Measurements from ENCODE around the gene RAX2. TPM values are rescaled to one million over a fixed set of nuclear protein-coding genes. Genes with fewer than 3 reads are reported as not detected.

The RAX2 gene
- total and polyA plus RNA-seq, 2 experiments from 2014 or later: 0.22 TPM; not detected in 1

DNA sequence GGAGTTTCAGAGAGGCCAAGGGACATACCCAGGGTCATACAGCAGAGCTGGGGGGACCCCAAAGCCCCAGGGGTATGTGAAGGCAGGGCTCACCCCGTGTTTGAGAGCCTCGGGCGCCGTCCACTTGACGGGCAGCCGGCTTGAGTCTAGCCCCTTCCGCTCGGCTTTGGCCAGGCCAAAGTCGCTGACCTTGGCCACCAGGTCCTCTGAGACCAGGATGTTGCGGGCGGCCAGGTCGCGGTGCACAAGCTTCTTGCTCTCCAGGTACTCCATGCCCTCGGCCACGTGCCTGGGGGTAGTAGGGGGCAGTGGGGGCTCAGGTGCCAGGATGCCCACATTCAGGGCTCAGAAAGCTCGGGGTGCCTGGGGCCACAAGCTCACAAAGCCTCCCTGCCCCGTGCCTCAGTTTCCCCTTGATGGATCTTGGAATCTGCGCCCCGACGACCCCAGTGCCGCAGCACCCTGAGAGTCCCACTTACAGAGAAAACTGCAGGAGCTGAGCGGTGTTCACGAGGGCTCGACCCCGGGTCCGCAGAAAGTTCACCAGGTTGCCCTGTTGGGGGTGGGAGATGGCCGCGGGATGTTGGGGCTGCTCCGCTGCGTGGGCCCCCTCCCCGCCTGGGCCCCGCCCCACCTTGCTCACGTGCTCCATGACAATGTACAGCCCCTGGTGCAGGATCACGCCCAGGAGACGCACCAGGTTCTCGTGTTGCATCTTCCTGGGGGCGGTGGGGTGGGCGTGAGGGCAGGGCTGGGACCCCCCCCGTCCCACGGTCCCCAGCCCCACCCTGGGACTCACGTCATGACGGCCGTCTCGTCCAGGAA is 7.1 kb upstream of the RAX2 start:
- H3K4me2 ChIP-seq: no peak overlapping the region
- H3K36me3 ChIP-seq (replicated peaks; ENCODE audit: insufficient read depth, low read depth): no peaks in the 10 kb centered on the region
- H3K9me3 ChIP-seq (ENCODE audit: low read depth): peaks cover 2% of the 10 kb centered on the region
- H4K20me1 ChIP-seq (ENCODE audit: insufficient read depth, poor library complexity, severe bottlenecking): no peaks in the 10 kb centered on the region
- H2AFZ ChIP-seq: no peak overlapping the region
- no peaks in the 10 kb centered on the region for H3K79me2 ChIP-seq
- H3K4me1 ChIP-seq (ENCODE audit: insufficient read depth): no peaks in the 10 kb centered on the region
- no peak for DNase-seq (ENCODE audit: low spot score)
- TF ChIP-seq, protein P1, sequence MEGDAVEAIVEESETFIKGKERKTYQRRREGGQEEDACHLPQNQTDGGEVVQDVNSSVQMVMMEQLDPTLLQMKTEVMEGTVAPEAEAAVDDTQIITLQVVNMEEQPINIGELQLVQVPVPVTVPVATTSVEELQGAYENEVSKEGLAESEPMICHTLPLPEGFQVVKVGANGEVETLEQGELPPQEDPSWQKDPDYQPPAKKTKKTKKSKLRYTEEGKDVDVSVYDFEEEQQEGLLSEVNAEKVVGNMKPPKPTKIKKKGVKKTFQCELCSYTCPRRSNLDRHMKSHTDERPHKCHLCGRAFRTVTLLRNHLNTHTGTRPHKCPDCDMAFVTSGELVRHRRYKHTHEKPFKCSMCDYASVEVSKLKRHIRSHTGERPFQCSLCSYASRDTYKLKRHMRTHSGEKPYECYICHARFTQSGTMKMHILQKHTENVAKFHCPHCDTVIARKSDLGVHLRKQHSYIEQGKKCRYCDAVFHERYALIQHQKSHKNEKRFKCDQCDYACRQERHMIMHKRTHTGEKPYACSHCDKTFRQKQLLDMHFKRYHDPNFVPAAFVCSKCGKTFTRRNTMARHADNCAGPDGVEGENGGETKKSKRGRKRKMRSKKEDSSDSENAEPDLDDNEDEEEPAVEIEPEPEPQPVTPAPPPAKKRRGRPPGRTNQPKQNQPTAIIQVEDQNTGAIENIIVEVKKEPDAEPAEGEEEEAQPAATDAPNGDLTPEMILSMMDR (IDR thresholded peaks at IDR 0.05; ENCODE audit: poor library complexity): no peak
- no peak for TF ChIP-seq EZH2 (IDR thresholded peaks at IDR 0.05; ENCODE audit: borderline replicate concordance)
- WGBS (ENCODE audit: low lambda C conversion rate, missing lambda C conversion rate): 90% methylated on average over 33 of the region's 44 CpGs
- H3K27ac ChIP-seq: no peak overlapping the region
- peaks cover 2% of the 10 kb centered on the region for H3K27me3 ChIP-seq
- no peaks in the 10 kb centered on the region for H3K9me2 ChIP-seq (replicated peaks; ENCODE audit: insufficient read depth)
- H3K4me3 ChIP-seq: no peak overlapping the region

DNA sequence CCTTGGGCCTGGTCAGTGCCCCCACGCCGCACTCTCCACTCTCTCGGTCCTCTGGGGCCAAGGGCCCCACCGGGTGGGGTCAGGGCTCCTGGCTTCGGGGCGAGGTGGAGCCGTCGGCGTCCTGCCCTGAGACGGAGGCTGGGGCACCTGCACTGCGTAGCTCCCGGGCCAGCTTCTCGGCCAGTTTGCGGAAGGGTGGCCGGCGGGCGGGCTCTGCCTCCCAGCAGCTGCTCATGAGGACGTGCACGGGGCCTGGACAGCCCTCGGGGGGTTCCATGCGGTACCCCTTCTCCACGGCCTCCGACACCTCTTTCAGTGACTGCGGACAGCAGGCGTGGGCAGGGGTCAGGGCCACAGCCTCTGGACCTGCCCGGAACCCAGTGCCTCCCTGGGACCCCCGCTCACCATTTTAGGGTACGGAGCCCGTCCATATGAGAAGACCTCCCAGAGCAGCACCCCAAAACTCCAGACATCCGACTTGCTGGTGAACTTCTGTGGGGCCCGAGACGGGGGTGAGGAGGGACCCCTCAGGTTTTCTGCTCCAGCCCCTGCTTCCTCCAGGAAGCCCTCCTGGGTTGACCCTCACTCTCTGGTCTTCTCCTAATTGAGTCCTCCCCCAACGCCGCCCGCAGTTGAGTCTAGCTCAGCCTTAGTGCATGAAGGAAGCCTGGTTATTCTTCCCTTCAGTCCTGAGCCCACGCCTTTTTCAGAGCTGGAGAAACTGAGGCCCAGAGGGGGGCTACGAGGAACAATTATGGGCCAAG is 6.3 kb upstream of the RAX2 start:
- no peaks in the 10 kb centered on the region for H3K79me2 ChIP-seq
- TF ChIP-seq, protein P1 (IDR thresholded peaks at IDR 0.05; ENCODE audit: poor library complexity): no peak
- no peak for TF ChIP-seq EZH2 (IDR thresholded peaks at IDR 0.05; ENCODE audit: borderline replicate concordance)
- no peak for TF ChIP-seq EZH2phosphoT487 (IDR thresholded peaks at IDR 0.05; ENCODE audit: low read depth, severe bottlenecking, unreplicated experiment)

DNA sequence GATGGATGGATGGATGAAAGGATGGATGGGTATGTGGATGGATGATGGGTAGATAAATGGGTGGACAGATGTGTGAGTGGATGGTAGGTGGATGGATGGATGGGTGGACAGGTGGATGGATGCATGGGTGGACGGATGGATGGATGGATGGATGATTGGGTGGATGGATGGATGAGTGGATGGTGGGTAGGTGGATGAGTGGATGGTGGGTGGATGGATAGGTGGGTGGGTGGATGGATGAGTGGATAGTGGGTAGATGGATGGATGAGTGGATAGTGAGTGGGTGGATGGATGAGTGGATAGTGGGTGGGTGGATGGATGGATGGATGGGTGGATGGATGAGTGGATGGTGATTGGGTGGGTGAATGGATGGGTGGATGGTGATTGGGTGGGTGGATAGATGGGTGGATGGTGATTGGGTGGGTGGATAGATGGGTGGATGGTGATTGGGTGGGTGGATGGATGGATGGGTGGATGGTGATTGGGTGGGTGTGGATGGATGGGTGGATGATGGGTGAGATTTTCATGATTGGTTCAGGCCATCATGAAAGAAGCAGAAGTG is 4.5 kb upstream of the RAX2 start:
- no peaks in the 10 kb centered on the region for H3K9me3 ChIP-seq (ENCODE audit: low read depth)
- no peak for DNase-seq (ENCODE audit: low spot score)
- H3K9me2 ChIP-seq (replicated peaks; ENCODE audit: insufficient read depth): no peaks in the 10 kb centered on the region
- no peak overlapping the region for H3K27ac ChIP-seq
- 100% methylated on average over 1 of the region's 1 CpG for WGBS (ENCODE audit: low lambda C conversion rate, missing lambda C conversion rate)
- no peaks in the 10 kb centered on the region for H3K36me3 ChIP-seq (replicated peaks; ENCODE audit: insufficient read depth, low read depth)
- no peaks in the 10 kb centered on the region for H3K4me1 ChIP-seq (ENCODE audit: insufficient read depth)
- no peak overlapping the region for H3K4me3 ChIP-seq
- no peaks in the 10 kb centered on the region for H4K20me1 ChIP-seq (ENCODE audit: insufficient read depth, poor library complexity, severe bottlenecking)
- no peak overlapping the region for H3K4me2 ChIP-seq
- H3K27me3 ChIP-seq: no peaks in the 10 kb centered on the region
- H2AFZ ChIP-seq: no peak overlapping the region
- TF ChIP-seq, protein P1 (IDR thresholded peaks at IDR 0.05; ENCODE audit: poor library complexity): no peak
- no peak for TF ChIP-seq EZH2 (IDR thresholded peaks at IDR 0.05; ENCODE audit: borderline replicate concordance)
- no peak for TF ChIP-seq EZH2phosphoT487 (IDR thresholded peaks at IDR 0.05; ENCODE audit: low read depth, severe bottlenecking, unreplicated experiment)
- H3K79me2 ChIP-seq: no peaks in the 10 kb centered on the region

More for the DNA sequence above, 6.3 kb upstream of the RAX2 start:
- WGBS (ENCODE audit: low lambda C conversion rate, missing lambda C conversion rate): 91% methylated on average over 34 of the region's 37 CpGs
- Histone ChIP-seq H3K9me3 (ENCODE audit: low read depth) (peaks cover 2% of the 10 kb centered on the region), H2AFZ (no peak overlapping the region), H3K4me1 (ENCODE audit: insufficient read depth) (no peaks in the 10 kb centered on the region), H3K36me3 (replicated peaks; ENCODE audit: insufficient read depth, low read depth) (no peaks in the 10 kb centered on the region), H3K9me2 (replicated peaks; ENCODE audit: insufficient read depth) (no peaks in the 10 kb centered on the region), H4K20me1 (ENCODE audit: insufficient read depth, poor library complexity, severe bottlenecking) (no peaks in the 10 kb centered on the region), H3K4me2 (no peak overlapping the region), H3K27me3 (no peaks in the 10 kb centered on the region), H3K4me3 (no peak overlapping the region), H3K27ac (no peak overlapping the region)
- DNase-seq (ENCODE audit: low spot score): no peak

Data from hepatocyte (in vitro differentiated cells).